Measurements from ENCODE around the gene POPDC2.

POPDC2 gene

DNA sequence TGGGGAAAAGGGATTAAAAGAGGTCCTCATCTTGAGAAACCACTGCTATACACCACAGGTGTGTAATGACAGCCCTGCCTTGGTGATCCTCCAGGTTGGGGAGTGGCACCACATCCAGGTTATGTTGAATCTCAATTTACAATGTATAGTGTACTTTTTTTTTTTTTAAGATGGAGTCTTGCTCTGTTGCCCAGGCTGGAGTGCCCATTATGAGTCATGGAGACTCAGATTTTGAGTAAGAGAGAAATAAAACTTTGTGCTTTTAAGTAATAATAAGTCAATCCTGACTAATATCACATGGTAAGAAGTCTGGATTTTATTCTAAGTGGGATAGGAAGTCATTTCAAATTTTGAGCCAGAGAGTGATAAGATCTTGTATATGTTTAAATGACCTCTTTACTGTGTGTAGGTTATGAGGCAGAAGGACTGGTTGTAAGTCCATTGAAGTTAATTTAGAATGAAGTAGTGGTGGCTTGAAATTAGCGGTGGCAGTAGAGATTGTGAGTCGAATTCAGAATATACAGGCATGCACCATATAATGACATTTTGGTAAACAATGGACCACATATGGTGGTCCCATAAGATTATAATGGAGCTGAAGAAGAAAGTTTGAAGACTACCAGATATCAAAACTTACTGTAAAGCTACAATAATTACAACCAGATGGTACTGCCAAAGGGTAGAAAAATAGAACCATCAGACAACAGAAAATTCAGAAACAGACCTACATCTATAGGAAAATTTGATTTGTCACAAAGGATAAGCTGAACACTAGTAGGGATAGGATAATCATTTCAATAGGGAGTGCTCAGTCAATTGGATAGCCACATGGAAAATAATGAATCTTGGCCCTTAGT, 20.7 kb downstream of the POPDC2 start:
- no peak for DNase-seq (ENCODE audit: low read depth)

- no peak for DNase-seq (ENCODE audit: low read depth)
Measured at GRCh38 chr3:119637679-119638477, 22.5 kb downstream of the POPDC2 start.

GRCh38 chr3:119636891-119637611, 23.3 kb downstream of the POPDC2 start:
- DNase-seq (ENCODE audit: low read depth) = no peak

GRCh38 chr3:119636249-119636648, 24.1 kb downstream of the POPDC2 start:
- no peak for DNase-seq (ENCODE audit: low read depth)

DNA sequence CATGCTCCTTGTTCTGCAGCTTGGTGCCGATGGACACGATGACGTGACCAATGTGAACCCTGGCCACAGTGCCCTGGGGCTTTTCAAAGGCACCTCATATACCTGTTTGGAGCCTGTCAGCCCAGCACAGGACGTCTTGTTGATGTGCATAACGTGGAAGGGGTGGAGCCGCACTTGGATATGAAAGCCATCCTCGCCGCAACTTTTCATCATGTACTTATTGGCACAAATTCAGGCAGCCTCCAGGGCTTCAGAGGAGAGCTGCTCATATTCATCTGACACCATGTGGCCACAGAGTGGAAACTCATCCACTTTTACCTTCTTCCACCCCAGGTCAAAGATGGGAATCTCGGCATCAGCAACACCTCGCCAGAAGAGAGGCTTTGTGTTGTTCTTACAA, 24.7 kb downstream of the POPDC2 start:
- no peak for DNase-seq (ENCODE audit: low read depth)

DNA sequence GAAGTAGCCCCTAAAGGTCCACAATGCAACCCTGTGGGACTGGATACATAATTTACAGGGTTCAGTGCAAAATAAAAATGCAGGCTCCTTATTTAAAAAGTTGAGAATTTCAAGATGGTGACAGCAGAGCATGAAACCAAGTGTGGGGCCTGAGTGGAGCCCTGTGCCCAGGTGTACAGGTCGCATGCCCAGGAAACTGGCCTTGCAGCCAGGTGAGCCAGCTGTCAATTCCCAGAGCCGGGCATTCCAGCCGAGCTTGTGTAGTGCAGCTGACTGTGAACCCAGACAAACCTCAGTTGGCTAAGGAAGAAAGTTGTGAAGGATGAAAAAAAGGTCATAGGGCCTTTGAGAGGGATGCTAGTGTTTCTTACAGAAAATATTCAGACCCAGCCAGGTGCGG, 27.6 kb downstream of the POPDC2 start:
- DNase-seq (ENCODE audit: low read depth) = no peak

GRCh38 chr3:119632216-119632615, 28.2 kb downstream of the POPDC2 start:
- no peak for DNase-seq (ENCODE audit: low read depth)

DNA sequence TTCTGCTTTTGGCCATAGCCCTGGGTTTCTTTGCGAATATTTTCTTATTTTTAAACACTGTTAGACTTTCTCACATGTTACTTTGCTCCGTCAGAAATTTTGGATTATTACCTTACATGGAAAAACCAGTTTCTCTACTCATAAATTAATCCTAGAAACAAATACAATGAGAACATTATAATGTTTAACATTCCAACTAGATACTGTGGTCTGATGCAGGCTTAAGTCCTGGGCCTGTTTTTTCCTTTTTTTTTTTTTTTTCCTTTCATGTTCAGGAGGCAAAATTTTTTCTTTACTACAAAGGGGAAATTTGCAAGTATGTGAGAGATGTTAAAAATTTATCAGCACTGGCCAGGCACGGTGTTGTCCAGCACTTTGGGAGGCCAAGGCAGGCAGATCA, 28.9 kb downstream of the POPDC2 start:
- DNase-seq (ENCODE audit: low read depth) = no peak

DNA sequence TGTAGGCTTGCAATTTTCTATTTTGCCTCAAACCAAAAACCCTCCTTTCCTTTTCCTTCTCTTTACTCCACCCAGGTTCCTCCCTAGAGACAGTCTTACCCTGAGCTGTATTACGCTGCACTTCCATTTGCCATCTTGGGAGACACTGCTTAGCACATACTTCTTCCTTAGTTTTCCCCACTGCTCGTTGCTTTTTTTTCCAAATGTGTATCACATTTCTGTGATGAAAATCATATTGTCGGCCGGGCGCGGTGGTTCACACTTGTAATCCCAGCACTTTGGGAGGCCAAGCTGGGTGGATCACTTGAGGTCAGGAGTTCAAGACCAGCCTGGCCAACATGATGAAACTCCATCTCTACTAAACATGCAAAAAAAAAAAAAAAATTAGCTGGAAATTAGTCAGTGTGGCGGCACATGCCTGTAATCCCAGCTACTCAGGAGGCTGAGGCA, 29.5 kb downstream of the POPDC2 start:
- no peak for DNase-seq (ENCODE audit: low read depth)

DNA sequence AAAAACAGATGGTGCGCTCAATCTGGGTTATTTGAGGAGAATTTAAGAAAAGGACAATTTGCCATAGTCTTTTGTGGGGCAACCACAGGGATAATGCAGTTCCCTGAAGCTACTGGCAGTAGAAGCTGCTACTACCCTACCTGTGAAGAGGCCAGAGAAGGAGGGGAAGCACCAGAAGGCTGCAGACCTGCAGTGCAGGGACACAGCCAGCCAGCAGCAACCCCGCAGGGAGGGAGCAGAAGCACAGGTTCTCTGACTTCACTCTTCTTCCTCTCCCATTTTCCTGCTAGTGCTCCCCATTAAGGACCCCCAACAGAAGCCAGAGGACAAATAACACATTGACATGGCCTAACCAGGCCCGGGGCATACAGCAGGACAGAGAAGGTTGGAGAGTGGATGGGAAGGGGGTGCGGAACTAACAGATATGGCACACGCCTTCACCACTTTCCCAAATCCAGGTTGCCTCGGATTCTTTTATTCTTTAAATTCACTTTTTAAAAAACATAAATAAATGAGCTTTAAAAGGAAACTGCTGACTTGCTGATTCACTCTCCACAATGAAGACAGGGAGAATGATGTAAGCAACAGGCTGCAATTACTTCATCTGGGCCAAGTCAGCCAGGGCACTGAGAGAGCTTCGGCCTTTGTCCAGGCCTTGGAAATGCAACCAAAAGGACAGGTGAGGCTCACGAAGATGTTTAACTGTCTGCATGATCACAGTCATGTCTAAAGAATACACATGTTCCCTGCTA, 30.1 kb downstream of the POPDC2 start:
- no peak for DNase-seq (ENCODE audit: low read depth)

DNA sequence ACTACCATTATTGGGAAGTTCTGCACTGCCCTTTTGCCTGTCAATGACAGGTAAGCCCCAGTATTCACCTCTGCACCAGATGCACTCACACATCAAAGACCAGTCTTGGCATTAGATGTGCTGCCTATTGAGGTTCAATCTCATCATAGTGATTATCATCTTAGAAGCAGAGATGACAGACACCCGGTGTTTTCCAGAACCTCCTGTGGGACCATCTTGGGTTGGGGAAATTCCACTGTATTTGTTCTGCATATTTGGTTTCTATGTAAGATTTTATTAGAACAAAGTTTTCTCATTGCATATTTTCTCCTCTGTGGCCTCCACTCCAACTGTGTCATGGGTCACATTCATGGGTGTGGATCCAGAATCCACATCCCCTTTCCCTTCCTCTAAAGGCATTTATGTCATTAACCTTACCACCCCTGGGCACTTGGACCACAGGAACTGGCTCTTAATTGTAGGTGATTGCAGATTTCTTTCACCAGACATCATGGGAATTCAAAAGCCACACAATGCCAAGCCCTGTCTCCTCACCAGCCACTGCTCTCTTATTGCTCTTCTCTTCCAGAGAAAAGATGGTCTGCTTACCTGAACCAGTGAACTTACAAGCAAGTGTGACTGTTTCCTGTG, 31.5 kb downstream of the POPDC2 start:
- DNase-seq (ENCODE audit: low read depth) = no peak

- DNase-seq (ENCODE audit: low read depth) = no peak
Measured at GRCh38 chr3:119628390-119628789, 32.0 kb downstream of the POPDC2 start.

GRCh38 chr3:119627461-119627860, 32.9 kb downstream of the POPDC2 start:
- no peak for DNase-seq (ENCODE audit: low read depth)

GRCh38 chr3:119626196-119626595, 34.2 kb downstream of the POPDC2 start:
- DNase-seq (ENCODE audit: low read depth) = no peak

GRCh38 chr3:119625451-119626153, 34.8 kb downstream of the POPDC2 start:
- no peak for DNase-seq (ENCODE audit: low read depth)

- DNase-seq (ENCODE audit: low read depth) = no peak
Measured at GRCh38 chr3:119624002-119624720, 36.2 kb downstream of the POPDC2 start.

DNA sequence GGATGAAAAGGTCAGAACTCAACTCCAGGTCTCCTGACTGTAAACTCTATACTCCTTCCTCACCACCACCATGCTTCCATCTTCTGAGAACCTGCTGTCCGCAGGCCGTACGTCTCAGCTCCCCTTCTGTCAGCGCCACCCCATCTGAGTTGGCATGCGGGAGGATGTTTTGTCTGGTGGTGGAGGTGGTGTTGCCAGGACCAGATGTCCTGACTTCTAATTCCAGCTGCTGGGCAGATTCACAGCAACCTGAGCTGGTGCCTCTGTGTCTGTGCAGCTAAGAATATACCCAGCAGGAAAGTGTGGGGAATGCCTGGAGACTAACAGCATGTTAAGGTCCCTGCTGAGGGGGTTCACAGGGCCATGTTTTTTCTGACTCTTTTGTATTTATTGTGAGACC, 39.5 kb downstream of the POPDC2 start:
- DNase-seq (ENCODE audit: low read depth) = no peak

GRCh38 chr3:119619094-119619493, 41.3 kb downstream of the POPDC2 start:
- no peak for DNase-seq (ENCODE audit: low read depth)

DNA sequence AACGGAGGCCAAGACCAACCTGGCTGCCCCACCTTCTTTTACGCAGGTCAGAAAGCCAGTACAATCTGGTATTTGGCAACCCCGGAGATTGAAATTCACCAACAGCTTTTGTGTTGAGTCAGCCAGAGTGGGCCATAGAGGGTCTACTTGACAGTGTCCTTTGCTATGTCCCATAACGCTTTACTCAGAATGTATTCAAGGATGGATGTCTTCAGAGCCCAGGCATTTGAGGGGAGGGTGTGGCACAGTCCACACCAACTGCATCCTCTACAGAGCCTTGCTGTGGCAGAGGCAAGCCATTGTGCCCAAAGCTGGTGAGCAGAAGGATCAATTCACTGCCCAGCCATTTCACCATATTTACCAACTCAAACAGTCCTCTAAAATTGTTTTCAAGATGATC, 44.3 kb downstream of the POPDC2 start:
- DNase-seq (ENCODE audit: low read depth) = no peak

- no peak for DNase-seq (ENCODE audit: low read depth)
Measured at GRCh38 chr3:119613872-119614271, 46.5 kb downstream of the POPDC2 start.

Measured in stimulated activated CD8-positive, alpha-beta memory T cell treated with anti-CD3 and anti-CD28 coated beads, Interleukin-15, amount 100 ng/mL, for 24 hours (primary cell).